H9 (cell line): ENCODE results near the gene USP6. TPM values are rescaled to one million over a fixed set of nuclear protein-coding genes. Genes with fewer than 3 reads are reported as not detected.
"Not testable (repeated sequence)": the region's sequence is repeated elsewhere in the genome, so short reads cannot be mapped to it uniquely, and the experiment has no call there.

Experiments used
- DNase-seq: peaks from one replicate; pipeline ENCODE4 v3.0.0-alpha.2; 2017
- H2AFZ ChIP-seq: one replicate; pipeline ENCODE4 v1.6.1; 2013; ENCODE audit warnings: mild to moderate bottlenecking, low read length, control low read depth, moderate library complexity
- H2AK5ac ChIP-seq: 2 replicates; pipeline ENCODE4 v1.6.1; 2013; ENCODE audit warnings: low read length, control low read depth, mixed read lengths; ENCODE audit not compliant: insufficient read length
- H2BK120ac ChIP-seq: one replicate; pipeline ENCODE4 v1.6.1; 2013; ENCODE audit warnings: low read depth, mild to moderate bottlenecking, low read length, control low read depth, inconsistent platforms; ENCODE audit not compliant: poor library complexity, severe bottlenecking
- H2BK12ac ChIP-seq: 2 replicates; pipeline ENCODE4 v1.6.1; 2013; ENCODE audit warnings: low read length, control low read depth, mixed read lengths, low read depth; ENCODE audit not compliant: insufficient read length
- H2BK15ac ChIP-seq: 2 replicates; pipeline ENCODE4 v1.6.1; 2013; ENCODE audit warnings: low read depth, low read length, control low read depth
- H2BK20ac ChIP-seq: one replicate; pipeline ENCODE4 v1.6.1; 2013; ENCODE audit warnings: low read depth, mild to moderate bottlenecking, low read length, control low read depth, inconsistent platforms; ENCODE audit not compliant: poor library complexity, severe bottlenecking
- H2BK5ac ChIP-seq: 2 replicates; pipeline ENCODE4 v1.6.1; 2013; ENCODE audit warnings: low read length, control low read depth, mixed read lengths; ENCODE audit not compliant: insufficient read length
- H3K14ac ChIP-seq: 2 replicates; pipeline ENCODE4 v1.6.1; 2013; ENCODE audit warnings: low read length, control low read depth; ENCODE audit not compliant: insufficient read depth
- H3K18ac ChIP-seq: 2 replicates; pipeline ENCODE4 v1.6.1; 2013; ENCODE audit warnings: low read depth, mild to moderate bottlenecking, mixed read lengths, low read length, control low read depth; ENCODE audit not compliant: insufficient read length
- H3K23ac ChIP-seq: 2 replicates; pipeline ENCODE4 v1.6.1; 2013; ENCODE audit warnings: low read length, control low read depth, mixed read lengths, low read depth; ENCODE audit not compliant: insufficient read length
- H3K23me2 ChIP-seq: 2 replicates; pipeline ENCODE4 v1.6.1; 2013; ENCODE audit warnings: low read depth, mild to moderate bottlenecking, mixed read lengths, low read length, control low read depth; ENCODE audit not compliant: insufficient read length, poor library complexity, severe bottlenecking
- H3K27ac ChIP-seq: 2 replicates; pipeline ENCODE4 v1.5.1; 2013; ENCODE audit warnings: low read length, control low read depth, mixed read lengths, low read depth; ENCODE audit not compliant: insufficient read length
- H3K27me3 ChIP-seq: 2 replicates; pipeline ENCODE4 v1.6.1; 2013; ENCODE audit warnings: low read length, control low read depth, inconsistent platforms; ENCODE audit not compliant: insufficient read depth
- H3K4ac ChIP-seq: 2 replicates; pipeline ENCODE4 v1.6.1; 2013; ENCODE audit warnings: low read depth, mild to moderate bottlenecking, control low read depth, inconsistent platforms, low read length, moderate library complexity
- H3K4me1 ChIP-seq: 2 replicates; pipeline ENCODE4 v1.6.1; 2013; ENCODE audit warnings: low read length, control low read depth, inconsistent platforms; ENCODE audit not compliant: insufficient read depth
- H3K4me2 ChIP-seq: 2 replicates; pipeline ENCODE4 v1.6.1; 2013; ENCODE audit warnings: low read length, control low read depth, mixed read lengths; ENCODE audit not compliant: insufficient read length, insufficient read depth
- H3K56ac ChIP-seq: 2 replicates; pipeline ENCODE4 v1.6.1; 2013; ENCODE audit warnings: low read depth, mild to moderate bottlenecking, mixed read lengths, low read length, control low read depth; ENCODE audit not compliant: insufficient read length
- H3K79me1 ChIP-seq: 2 replicates; pipeline ENCODE4 v1.6.1; 2013; ENCODE audit warnings: low read depth, mild to moderate bottlenecking, moderate library complexity, low read length, control low read depth, inconsistent platforms; ENCODE audit not compliant: insufficient read depth, poor library complexity, severe bottlenecking
- H3K79me2 ChIP-seq: 2 replicates; pipeline ENCODE4 v1.6.1; 2013; ENCODE audit warnings: low read length, control low read depth, inconsistent platforms; ENCODE audit not compliant: insufficient read depth
- H3K9ac ChIP-seq: 2 replicates; pipeline ENCODE4 v1.6.1; 2013; ENCODE audit warnings: low read length, control low read depth, mixed read lengths; ENCODE audit not compliant: insufficient read length; ENCODE audit errors: extremely low read depth
- H3K9me3 ChIP-seq: one replicate; pipeline ENCODE4 v1.6.1; 2013; ENCODE audit warnings: low read depth, low read length, inconsistent platforms; ENCODE audit not compliant: control insufficient read depth
- H3T11ph ChIP-seq: one replicate; pipeline ENCODE4 v1.6.1; 2013; ENCODE audit warnings: mild to moderate bottlenecking, low read length, control low read depth, inconsistent platforms
- H4K20me1 ChIP-seq: one replicate; pipeline ENCODE4 v1.6.1; 2013; ENCODE audit not compliant: control insufficient read depth, insufficient read length, insufficient read depth
- H4K5ac ChIP-seq: 2 replicates; pipeline ENCODE4 v1.6.1; 2013; ENCODE audit warnings: low read depth, mild to moderate bottlenecking, mixed read lengths, low read length, control low read depth; ENCODE audit not compliant: insufficient read length
- H4K8ac ChIP-seq: replicated peaks from 2 replicates; pipeline ENCODE4 v1.6.1; 2013; ENCODE audit warnings: low read length, control low read depth, mixed read lengths, low read depth; ENCODE audit not compliant: insufficient read length
- H4K91ac ChIP-seq: 2 replicates; pipeline ENCODE4 v1.6.1; 2013; ENCODE audit warnings: low read depth, mild to moderate bottlenecking, moderate library complexity, mixed read lengths, low read length, control low read depth; ENCODE audit not compliant: insufficient read length
- H3K27ac Mint-ChIP-seq, 3 experiments: 2 replicates in 2 of 3; 3 replicates in 1 of 3; pipeline ENCODE4 v1.8.0; 2020 to 2021; ENCODE audit warnings: mixed read lengths in 3 of 3, mild to moderate bottlenecking in 1 of 3, moderate library complexity in 1 of 3
- H3K27me3 Mint-ChIP-seq: 2 replicates; pipeline ENCODE4 v1.8.0; 2021; ENCODE audit warnings: low read depth, mild to moderate bottlenecking, moderate library complexity, mixed read lengths
- H3K36me3 Mint-ChIP-seq, 3 experiments: 2 replicates in 2 of 3; 3 replicates in 1 of 3; pipeline ENCODE4 v1.8.0; 2020 to 2021; ENCODE audit warnings: low read depth in 3 of 3, mixed read lengths in 3 of 3; ENCODE audit not compliant: insufficient read depth in 1 of 3
- H3K4me1 Mint-ChIP-seq, 2 experiments: 2 replicates each; pipeline ENCODE4 v1.8.0; 2020; ENCODE audit warnings: mixed read lengths in 2 of 2
- H3K4me3 Mint-ChIP-seq, 2 experiments: 2 replicates in 1 of 2; 3 replicates in 1 of 2; pipeline ENCODE4 v1.8.0; 2020 to 2021; ENCODE audit warnings: mild to moderate bottlenecking in 2 of 2, mixed read lengths in 2 of 2, moderate library complexity in 1 of 2
- H3K9me3 Mint-ChIP-seq, 2 experiments: 2 replicates in 1 of 2; 3 replicates in 1 of 2; pipeline ENCODE4 v1.8.0; 2020; ENCODE audit warnings: mild to moderate bottlenecking in 2 of 2, mixed read lengths in 2 of 2, moderate library complexity in 1 of 2
- WGBS: extraction: QIAGEN DNeasy Blood & Tissue Kit; methylation state at CpG from one replicate; pipeline ENCODE4 v1.1.7; 2013; ENCODE audit warnings: missing lambda C conversion rate, low lambda C conversion rate, mixed read lengths; ENCODE audit not compliant: insufficient read length; ENCODE audit errors: extremely low coverage; 5-methylcytosine and 5-hydroxymethylcytosine counted together
- total RNA-seq: library from RNA; stranded (reverse); gene quantifications from 2 replicates; pipeline ENCODE4 v1.2.1, GENCODE V29; 2021
- TF ChIP-seq, protein P1 (sequence below): fragments of 200-600 bp; sonication (generic); conservative IDR thresholded peaks from 3 replicates; pipeline ENCODE4 v1.8.0; 2021; ENCODE audit warnings: antibody characterized with exemption, mild to moderate bottlenecking

The USP6 gene
- total RNA-seq, 1 experiment from 2014 or later, result 0.17 TPM

- H3K27me3 Mint-ChIP-seq, result peaks cover 18% of the 10 kb centered on the region
- Histone ChIP-seq H4K20me1 (no peaks in the 10 kb centered on the region), H3K4me2 (no peak overlapping the region), H3K23me2 (no peaks in the 10 kb centered on the region), H3K79me1 (no peaks in the 10 kb centered on the region), H3K9ac (no peak overlapping the region), H2BK20ac (no peak overlapping the region), H2BK15ac (no peak overlapping the region), H2BK12ac (no peak overlapping the region), H3K4ac (no peak overlapping the region), H2BK5ac (no peak overlapping the region), H4K91ac (no peak overlapping the region), H3K27me3 (no peaks in the 10 kb centered on the region; the same call in 1 of the 2 replicates), H3K14ac (no peak overlapping the region), H3K56ac (no peak overlapping the region), H3K18ac (no peak overlapping the region), H4K5ac (no peak overlapping the region), H2AK5ac (no peak overlapping the region), H3K23ac (no peak overlapping the region), H2BK120ac (no peak overlapping the region), H3K27ac (no peak overlapping the region), H3K4me1 (no peaks in the 10 kb centered on the region; the same call in 1 of the 2 replicates), H3K9me3 (no peaks in the 10 kb centered on the region), H3T11ph (no peak overlapping the region), H4K8ac (no peak overlapping the region), H3K79me2 (no peaks in the 10 kb centered on the region), H2AFZ (no peak overlapping the region)
- H3K4me1 Mint-ChIP-seq, result peaks cover 9 to 10% of the 10 kb centered on the region in 2 experiments
- no peaks in the 10 kb centered on the region for H3K9me3 Mint-ChIP-seq
- H3K4me3 Mint-ChIP-seq, result no peak overlapping the region
- no CpG with 5 or more reads among the region's 4 CpGs for WGBS
- H3K36me3 Mint-ChIP-seq, result no peaks in the 10 kb centered on the region
- TF ChIP-seq, protein P1, sequence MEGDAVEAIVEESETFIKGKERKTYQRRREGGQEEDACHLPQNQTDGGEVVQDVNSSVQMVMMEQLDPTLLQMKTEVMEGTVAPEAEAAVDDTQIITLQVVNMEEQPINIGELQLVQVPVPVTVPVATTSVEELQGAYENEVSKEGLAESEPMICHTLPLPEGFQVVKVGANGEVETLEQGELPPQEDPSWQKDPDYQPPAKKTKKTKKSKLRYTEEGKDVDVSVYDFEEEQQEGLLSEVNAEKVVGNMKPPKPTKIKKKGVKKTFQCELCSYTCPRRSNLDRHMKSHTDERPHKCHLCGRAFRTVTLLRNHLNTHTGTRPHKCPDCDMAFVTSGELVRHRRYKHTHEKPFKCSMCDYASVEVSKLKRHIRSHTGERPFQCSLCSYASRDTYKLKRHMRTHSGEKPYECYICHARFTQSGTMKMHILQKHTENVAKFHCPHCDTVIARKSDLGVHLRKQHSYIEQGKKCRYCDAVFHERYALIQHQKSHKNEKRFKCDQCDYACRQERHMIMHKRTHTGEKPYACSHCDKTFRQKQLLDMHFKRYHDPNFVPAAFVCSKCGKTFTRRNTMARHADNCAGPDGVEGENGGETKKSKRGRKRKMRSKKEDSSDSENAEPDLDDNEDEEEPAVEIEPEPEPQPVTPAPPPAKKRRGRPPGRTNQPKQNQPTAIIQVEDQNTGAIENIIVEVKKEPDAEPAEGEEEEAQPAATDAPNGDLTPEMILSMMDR, result no peak
- no peak for DNase-seq
- no peak overlapping the region for H3K27ac Mint-ChIP-seq
Measured at GRCh38 chr17:5069724-5070123, 46.1 kb upstream of the USP6 start.

GRCh38 chr17:5075472-5075871 is 40.4 kb upstream of the USP6 start:
- not testable (repeated sequence) for H3K79me1 ChIP-seq, H2AFZ ChIP-seq, H4K91ac ChIP-seq, H3K4me3 Mint-ChIP-seq, H4K8ac ChIP-seq, H3K4me2 ChIP-seq, H3K23me2 ChIP-seq, H3K9me3 Mint-ChIP-seq, H3K4me1 ChIP-seq, H2AK5ac ChIP-seq, H3T11ph ChIP-seq, H2BK20ac ChIP-seq, H3K56ac ChIP-seq, H3K36me3 Mint-ChIP-seq, H2BK15ac ChIP-seq, H3K79me2 ChIP-seq, H3K9ac ChIP-seq, H3K4ac ChIP-seq, H4K5ac ChIP-seq, H2BK12ac ChIP-seq, H3K27ac ChIP-seq, H3K23ac ChIP-seq, H3K9me3 ChIP-seq, H3K27me3 ChIP-seq, H3K14ac ChIP-seq, H2BK5ac ChIP-seq, H3K18ac ChIP-seq, DNase-seq, H4K20me1 ChIP-seq
- H3K27ac Mint-ChIP-seq, result peak overlapping the region in 2 of 3 experiments; percentile 54 to 85; a peak in 3 of 7 replicates
- peaks cover 16% of the 10 kb centered on the region for H3K27me3 Mint-ChIP-seq
- peak overlapping the region; percentile 81 for H2BK120ac ChIP-seq
- peaks cover 17 to 18% of the 10 kb centered on the region in 2 experiments for H3K4me1 Mint-ChIP-seq
- no CpG with 5 or more reads among the region's 5 CpGs for WGBS
